HG03139 (cell line): ENCODE measurements around the gene TMEM176B.
"Not testable (repeated sequence)": the region's sequence is repeated elsewhere in the genome, so short reads cannot be mapped to it uniquely, and the experiment has no call there.

Experiments
- ATAC-seq: cut with Tn5 transposase; IDR thresholded peaks from one replicate; pipeline ENCODE4 v1.9.1; 2021; ENCODE audit not compliant: unreplicated experiment

The TMEM176B gene

GRCh38 chr7:150823484-150824126 is 23.4 kb upstream of the TMEM176B start:
- ATAC-seq = no peak

- ATAC-seq = no peak
Observed at GRCh38 chr7:150823043-150823442, 22.9 kb upstream of the TMEM176B start.

GRCh38 chr7:150820578-150821198 is 20.5 kb upstream of the TMEM176B start:
- ATAC-seq = no peak

GRCh38 chr7:150820148-150820547 is 20.0 kb upstream of the TMEM176B start:
- no peak for ATAC-seq

- ATAC-seq = no peak
Observed at GRCh38 chr7:150818971-150819370, 18.8 kb upstream of the TMEM176B start.

- ATAC-seq = no peak
Observed at GRCh38 chr7:150814328-150815001, 14.3 kb upstream of the TMEM176B start.

GRCh38 chr7:150807616-150808438 is 7.7 kb upstream of the TMEM176B start:
- ATAC-seq = not testable (repeated sequence)

- ATAC-seq = no peak
Observed at GRCh38 chr7:150806863-150807262, 6.7 kb upstream of the TMEM176B start.

GRCh38 chr7:150806454-150806853 is 6.3 kb upstream of the TMEM176B start:
- no peak for ATAC-seq

GRCh38 chr7:150805864-150806263 is 5.7 kb upstream of the TMEM176B start:
- ATAC-seq = no peak

- no peak for ATAC-seq
Observed at GRCh38 chr7:150804802-150805201, 4.6 kb upstream of the TMEM176B start.

- ATAC-seq = no peak
Observed at GRCh38 chr7:150803161-150803860, 3.1 kb upstream of the TMEM176B start.

- no peak for ATAC-seq
Observed at GRCh38 chr7:150801946-150802771, 2.0 kb upstream of the TMEM176B start.

GRCh38 chr7:150801242-150801945 is 1.2 kb upstream of the TMEM176B start:
- ATAC-seq = no peak

- ATAC-seq = no peak
Observed at GRCh38 chr7:150800581-150801241, 547 bp upstream of the TMEM176B start, which contains the start of gene TMEM176A. TSS of gene TMEM176A (plus strand) at chr7:150800769. CDS start at chr7:150801551, 782 bp downstream.

GRCh38 chr7:150799156-150799555 is 1.0 kb downstream of the TMEM176B start:
- ATAC-seq = no peak

GRCh38 chr7:150797661-150798060 is 2.5 kb downstream of the TMEM176B start:
- ATAC-seq = no peak

- ATAC-seq = no peak
Observed at GRCh38 chr7:150793569-150794238, 6.5 kb downstream of the TMEM176B start.
